NCI-H2107 treated with DMSO at 0.1 percent for 48 hours (cell line): ENCODE measurements around the gene MACROD2.
A peak's percentile ranks its signal among the peaks of the same experiment; 100 is the strongest.
"Not testable (repeated sequence)": the region's sequence is repeated elsewhere in the genome, so short reads cannot be mapped to it uniquely, and the experiment has no call there.

Experiments used
- DNase-seq: peaks from one replicate; lab custom pipeline; 2025; ENCODE audit not compliant: unreplicated experiment; lab: John Stamatoyannopoulos, UW

MACROD2 gene

GRCh38 chr20:15016875-15017274, 1021.6 kb downstream of the MACROD2 start:
- not testable (repeated sequence) for DNase-seq

GRCh38 chr20:15018966-15019365, 1023.6 kb downstream of the MACROD2 start:
- no peak for DNase-seq

GRCh38 chr20:15020845-15021244, 1025.5 kb downstream of the MACROD2 start:
- no peak for DNase-seq

- no peak for DNase-seq
These were observed 1027.6 kb downstream of the MACROD2 start for GRCh38 chr20:15022921-15023320.

- DNase-seq = no peak
These were observed 1031.4 kb downstream of the MACROD2 start for GRCh38 chr20:15026759-15027158.

GRCh38 chr20:15030826-15031225, 1035.5 kb downstream of the MACROD2 start:
- DNase-seq = no peak

GRCh38 chr20:15031546-15032351, 1036.4 kb downstream of the MACROD2 start:
- DNase-seq = no peak

- no peak for DNase-seq
These were observed 1037.0 kb downstream of the MACROD2 start for GRCh38 chr20:15032352-15032622.

GRCh38 chr20:15033269-15033668, 1038.0 kb downstream of the MACROD2 start:
- DNase-seq = no peak

- DNase-seq = no peak
These were observed 1038.6 kb downstream of the MACROD2 start for GRCh38 chr20:15033891-15034290.

- DNase-seq = no peak
These were observed 1041.6 kb downstream of the MACROD2 start for GRCh38 chr20:15036948-15037347.

GRCh38 chr20:15039088-15039752, 1043.9 kb downstream of the MACROD2 start:
- peak; percentile 41 for DNase-seq

- DNase-seq = no peak
These were observed 1047.4 kb downstream of the MACROD2 start for GRCh38 chr20:15042723-15043122.

- DNase-seq = no peak
These were observed 1049.9 kb downstream of the MACROD2 start for GRCh38 chr20:15045246-15045645.

- DNase-seq = no peak
These were observed 1051.7 kb downstream of the MACROD2 start for GRCh38 chr20:15047042-15047441.

GRCh38 chr20:15047601-15048000, 1052.3 kb downstream of the MACROD2 start:
- no peak for DNase-seq

- no peak for DNase-seq
These were observed 1060.9 kb downstream of the MACROD2 start for GRCh38 chr20:15056246-15056645.

- no peak for DNase-seq
These were observed 1063.5 kb downstream of the MACROD2 start for GRCh38 chr20:15058841-15059240.

GRCh38 chr20:15059438-15059837, 1064.1 kb downstream of the MACROD2 start:
- no peak for DNase-seq

- DNase-seq = no peak
These were observed 1065.1 kb downstream of the MACROD2 start for GRCh38 chr20:15060265-15061060.

GRCh38 chr20:15061061-15061430, 1065.7 kb downstream of the MACROD2 start:
- DNase-seq = no peak

GRCh38 chr20:15061955-15062354, 1066.6 kb downstream of the MACROD2 start:
- no peak for DNase-seq
